HFFc6 (cell line): Measurements from ENCODE around the gene CYLD. TPM values are rescaled to one million over a fixed set of nuclear protein-coding genes. Genes with fewer than 3 reads are reported as not detected.

Source experiments
- DNase-seq: peaks from one replicate; pipeline ENCODE4 v3.0.0-alpha.2; 2018
- H3K27ac Mint-ChIP-seq: 2 replicates; pipeline ENCODE4 v1.8.0; 2020; ENCODE audit warnings: mild to moderate bottlenecking, mixed read lengths
- H3K27me3 Mint-ChIP-seq: 2 replicates; pipeline ENCODE4 v1.8.0; 2021; ENCODE audit warnings: mild to moderate bottlenecking, moderate library complexity, mixed read lengths; ENCODE audit not compliant: insufficient read depth
- H3K36me3 Mint-ChIP-seq: 2 replicates; pipeline ENCODE4 v1.8.0; 2021; ENCODE audit warnings: low read depth, mixed read lengths
- H3K4me1 Mint-ChIP-seq: 2 replicates; pipeline ENCODE4 v1.8.0; 2020; ENCODE audit warnings: low read depth, mixed read lengths
- H3K4me3 Mint-ChIP-seq: 2 replicates; pipeline ENCODE4 v1.8.0; 2020; ENCODE audit warnings: mild to moderate bottlenecking, moderate library complexity, mixed read lengths
- H3K9me3 Mint-ChIP-seq: 2 replicates; pipeline ENCODE4 v1.8.0; 2020; ENCODE audit warnings: mild to moderate bottlenecking, mixed read lengths
- CTCF ChIP-seq: fragments of 200-600 bp; sonication (generic); IDR thresholded peaks from 2 replicates; pipeline ENCODE4 v1.5.0; 2021; ENCODE audit warnings: antibody characterized with exemption, mild to moderate bottlenecking
- total RNA-seq, 6 experiments: library from RNA; stranded (reverse); fragmentation: NEBNext Ultra II Directional; extraction: Animal tissue kit (Norgen Biotek cat#: 25700); gene quantifications; 2 replicates in 1 of 6; 3 replicates in 5 of 6; pipeline ENCODE4 v1.2.3, GENCODE V29; 2021

Gene CYLD
- total RNA-seq, 6 experiments from 2014 or later, result 39.4 to 52.7 (median 43.4) TPM

GRCh38 chr16:50708373-50709060, 33.4 kb upstream of the CYLD start:
- H3K4me1 Mint-ChIP-seq, result peaks cover 8% of the 10 kb centered on the region
- H3K4me3 Mint-ChIP-seq, result no peak overlapping the region
- peaks cover 22% of the 10 kb centered on the region for H3K9me3 Mint-ChIP-seq
- peaks cover 20% of the 10 kb centered on the region for H3K36me3 Mint-ChIP-seq
- no peak overlapping the region for H3K27ac Mint-ChIP-seq
- DNase-seq, result no peak
- peaks cover 33% of the 10 kb centered on the region for H3K27me3 Mint-ChIP-seq
- TF ChIP-seq CTCF, result no peak

- no peak overlapping the region for H3K4me3 Mint-ChIP-seq
- no peak for DNase-seq
- peaks cover 15% of the 10 kb centered on the region for H3K9me3 Mint-ChIP-seq
- H3K4me1 Mint-ChIP-seq, result peaks cover 8% of the 10 kb centered on the region
- no peak overlapping the region for H3K27ac Mint-ChIP-seq
- TF ChIP-seq CTCF, result no peak
- H3K36me3 Mint-ChIP-seq, result peaks cover 14% of the 10 kb centered on the region
- H3K27me3 Mint-ChIP-seq, result peaks cover 37% of the 10 kb centered on the region
Measured at GRCh38 chr16:50709061-50709684, 32.7 kb upstream of the CYLD start.

- TF ChIP-seq CTCF, result no peak
- peaks cover 8% of the 10 kb centered on the region for H3K4me1 Mint-ChIP-seq
- peaks cover 8% of the 10 kb centered on the region for H3K36me3 Mint-ChIP-seq
- H3K9me3 Mint-ChIP-seq, result peaks cover 7% of the 10 kb centered on the region
- no peak overlapping the region for H3K27ac Mint-ChIP-seq
- no peak overlapping the region for H3K4me3 Mint-ChIP-seq
- H3K27me3 Mint-ChIP-seq, result peaks cover 40% of the 10 kb centered on the region
- DNase-seq, result no peak
Measured at GRCh38 chr16:50709980-50710379, 31.9 kb upstream of the CYLD start.

GRCh38 chr16:50711040-50711439, 30.8 kb upstream of the CYLD start:
- no peak overlapping the region for H3K4me3 Mint-ChIP-seq
- H3K27me3 Mint-ChIP-seq, result peaks cover 35% of the 10 kb centered on the region
- H3K4me1 Mint-ChIP-seq, result no peaks in the 10 kb centered on the region
- H3K36me3 Mint-ChIP-seq, result no peaks in the 10 kb centered on the region
- H3K9me3 Mint-ChIP-seq, result no peaks in the 10 kb centered on the region
- no peak for TF ChIP-seq CTCF
- H3K27ac Mint-ChIP-seq, result no peak overlapping the region
- DNase-seq, result no peak

- peaks cover 35% of the 10 kb centered on the region for H3K27me3 Mint-ChIP-seq
- no peak overlapping the region for H3K4me3 Mint-ChIP-seq
- no peak for TF ChIP-seq CTCF
- H3K4me1 Mint-ChIP-seq, result no peaks in the 10 kb centered on the region
- no peak overlapping the region for H3K27ac Mint-ChIP-seq
- H3K36me3 Mint-ChIP-seq, result no peaks in the 10 kb centered on the region
- no peaks in the 10 kb centered on the region for H3K9me3 Mint-ChIP-seq
- no peak for DNase-seq
Measured at GRCh38 chr16:50711862-50712559, 29.9 kb upstream of the CYLD start.
